ENCODE results near the gene CR1. TPM values are rescaled to one million over a fixed set of nuclear protein-coding genes. Genes with fewer than 3 reads are reported as not detected.
A peak's percentile ranks its signal among the peaks of the same experiment; 100 is the strongest.
"Not testable (repeated sequence)": the region's sequence is repeated elsewhere in the genome, so short reads cannot be mapped to it uniquely, and the experiment has no call there.

CR1 gene
- total RNA-seq, 2 experiments from 2014 or later = 0.02 to 0.05 TPM

- intact Hi-C loops (cut with DNase I, micrococcal nuclease); POLR2A ChIA-PET: not testable (repeated sequence)
Observed at GRCh38 chr1:207661420-207661819, 165.5 kb downstream of the CR1 start.

GRCh38 chr1:207666342-207666741 lies 170.4 kb downstream of the CR1 start:
- Mint-ChIP-seq H3K4me1 (no peaks in the 10 kb centered on the region), H3K4me3 (no peak overlapping the region), H3K9me3 (ENCODE audit: low read depth) (peaks cover 2% of the 10 kb centered on the region), H3K36me3 (ENCODE audit: low read depth) (peaks cover 1% of the 10 kb centered on the region), H3K27me3 (peaks cover 49% of the 10 kb centered on the region), H3K27ac (no peak overlapping the region)
- DNase-seq (no peak), ATAC-seq (no peak)
- POLR2A ChIA-PET = no interaction called here
- CTCF ChIA-PET = interaction anchor here (0.6 to 1.0 kb wide), 2 partner anchors 20 to 128 kb away, joined by 3 to 4 read pairs; no protein-coding TSS in a partner anchor
- intact Hi-C loops (cut with DNase I, micrococcal nuclease) = no loop called here

More at GRCh38 chr1:207661420-207661819, 165.5 kb downstream of the CR1 start:
- CTCF ChIA-PET; ATAC-seq; H3K4me3 Mint-ChIP-seq; DNase-seq; H3K4me1 Mint-ChIP-seq; H3K9me3 Mint-ChIP-seq (ENCODE audit: low read depth); H3K27ac Mint-ChIP-seq; H3K36me3 Mint-ChIP-seq (ENCODE audit: low read depth): not testable (repeated sequence)
- H3K27me3 Mint-ChIP-seq = peaks cover 20% of the 10 kb centered on the region

- ATAC-seq = no peak
- peaks cover 56% of the 10 kb centered on the region for H3K27me3 Mint-ChIP-seq
- H3K9me3 Mint-ChIP-seq (ENCODE audit: low read depth) = peaks cover 2% of the 10 kb centered on the region
- intact Hi-C loops (cut with DNase I, micrococcal nuclease) = loop anchor here in 1 of 2 experiments (5.0 kb wide), 1 partner anchor 587 kb away; no protein-coding TSS in a partner anchor
- no peak for DNase-seq
- POLR2A ChIA-PET = no interaction called here
- H3K4me1 Mint-ChIP-seq = peaks cover 5% of the 10 kb centered on the region
- H3K27ac Mint-ChIP-seq = no peak overlapping the region
- no peaks in the 10 kb centered on the region for H3K36me3 Mint-ChIP-seq (ENCODE audit: low read depth)
- H3K4me3 Mint-ChIP-seq = no peak overlapping the region
- CTCF ChIA-PET = no interaction called here
Observed at GRCh38 chr1:207669528-207670009, 173.6 kb downstream of the CR1 start.

- Mint-ChIP-seq H3K9me3 (ENCODE audit: low read depth) (peaks cover 2% of the 10 kb centered on the region), H3K27ac (no peak overlapping the region), H3K4me1 (peaks cover 5% of the 10 kb centered on the region), H3K27me3 (peaks cover 55% of the 10 kb centered on the region), H3K36me3 (ENCODE audit: low read depth) (no peaks in the 10 kb centered on the region), H3K4me3 (no peak overlapping the region)
- DNase-seq (no peak), ATAC-seq (no peak)
- intact Hi-C loops (cut with DNase I, micrococcal nuclease) = loop anchor here in 1 of 2 experiments (5.0 kb wide), 1 partner anchor 588 kb away; no protein-coding TSS in a partner anchor
- ChIA-PET CTCF (no interaction called here), POLR2A (no interaction called here)
Observed at GRCh38 chr1:207670192-207670591, 174.2 kb downstream of the CR1 start.

GRCh38 chr1:207670997-207671396 lies 175.0 kb downstream of the CR1 start:
- no peaks in the 10 kb centered on the region for H3K36me3 Mint-ChIP-seq (ENCODE audit: low read depth)
- no peak for DNase-seq
- H3K4me1 Mint-ChIP-seq = peaks cover 5% of the 10 kb centered on the region
- ChIA-PET POLR2A (interaction anchor here (0.7 kb wide), 1 partner anchor 610 kb away, joined by 3 read pairs; no protein-coding TSS in a partner anchor), CTCF (no interaction called here)
- peaks cover 2% of the 10 kb centered on the region for H3K9me3 Mint-ChIP-seq (ENCODE audit: low read depth)
- H3K27ac Mint-ChIP-seq = no peak overlapping the region
- H3K27me3 Mint-ChIP-seq = peaks cover 55% of the 10 kb centered on the region
- no peak for ATAC-seq
- intact Hi-C loops (cut with DNase I, micrococcal nuclease) = loop anchor here in 1 of 2 experiments (5.0 kb wide), 1 partner anchor 589 kb away; no protein-coding TSS in a partner anchor
- H3K4me3 Mint-ChIP-seq = no peak overlapping the region

- intact Hi-C loops (cut with DNase I, micrococcal nuclease) = loop anchor here in 1 of 2 experiments (5.0 kb wide), 1 partner anchor 590 kb away; no protein-coding TSS in a partner anchor
- Mint-ChIP-seq H3K27me3 (peaks cover 44% of the 10 kb centered on the region), H3K36me3 (ENCODE audit: low read depth) (no peaks in the 10 kb centered on the region), H3K27ac (no peak overlapping the region), H3K4me1 (peaks cover 5% of the 10 kb centered on the region), H3K9me3 (ENCODE audit: low read depth) (no peaks in the 10 kb centered on the region), H3K4me3 (no peak overlapping the region)
- CTCF ChIA-PET = interaction anchor here (0.6 to 2.3 kb wide), 5 partner anchors 10 to 588 kb away, joined by 3 to 7 read pairs (median 3); no protein-coding TSS in a partner anchor
- DNase-seq = peak; percentile 61
- POLR2A ChIA-PET = no interaction called here
- ATAC-seq = peak; percentile 61
Observed at GRCh38 chr1:207672522-207673130, 176.7 kb downstream of the CR1 start.

- no peak for DNase-seq
- H3K27me3 Mint-ChIP-seq = peaks cover 41% of the 10 kb centered on the region
Observed at GRCh38 chr1:207673399-207673798, 177.4 kb downstream of the CR1 start.

GRCh38 chr1:207676153-207676552 lies 180.2 kb downstream of the CR1 start:
- DNase-seq (no peak), ATAC-seq (no peak)
- intact Hi-C loops (cut with DNase I, micrococcal nuclease) = no loop called here
- no peak overlapping the region for H3K4me3 Mint-ChIP-seq
- ChIA-PET CTCF (no interaction called here), POLR2A (interaction anchor here (0.7 kb wide), 1 partner anchor 28 kb away, joined by 11 read pairs; no protein-coding TSS in a partner anchor)
- H3K36me3 Mint-ChIP-seq (ENCODE audit: low read depth) = no peaks in the 10 kb centered on the region
- H3K9me3 Mint-ChIP-seq (ENCODE audit: low read depth) = no peaks in the 10 kb centered on the region
- H3K27me3 Mint-ChIP-seq = peaks cover 26% of the 10 kb centered on the region
- H3K4me1 Mint-ChIP-seq = peaks cover 5% of the 10 kb centered on the region
- H3K27ac Mint-ChIP-seq = no peak overlapping the region

More at GRCh38 chr1:207673399-207673798, 177.4 kb downstream of the CR1 start:
- no peak overlapping the region for H3K4me3 Mint-ChIP-seq
- intact Hi-C loops (cut with DNase I, micrococcal nuclease) = loop anchor here in 1 of 2 experiments (5.0 kb wide), 1 partner anchor 591 kb away; no protein-coding TSS in a partner anchor
- ATAC-seq = peak; percentile 51
- no peak overlapping the region for H3K27ac Mint-ChIP-seq
- H3K36me3 Mint-ChIP-seq (ENCODE audit: low read depth) = no peaks in the 10 kb centered on the region
- peaks cover 5% of the 10 kb centered on the region for H3K4me1 Mint-ChIP-seq
- CTCF ChIA-PET = interaction anchor here (0.6 to 2.3 kb wide), 6 partner anchors 13 to 1877 kb away, joined by 3 to 7 read pairs (median 3); no protein-coding TSS in a partner anchor
- POLR2A ChIA-PET = no interaction called here
- H3K9me3 Mint-ChIP-seq (ENCODE audit: low read depth) = no peaks in the 10 kb centered on the region

- H3K27ac Mint-ChIP-seq; POLR2A ChIA-PET; ATAC-seq; H3K4me3 Mint-ChIP-seq; H3K27me3 Mint-ChIP-seq; H3K4me1 Mint-ChIP-seq; H3K36me3 Mint-ChIP-seq (ENCODE audit: low read depth); intact Hi-C loops (cut with DNase I, micrococcal nuclease); CTCF ChIA-PET; H3K9me3 Mint-ChIP-seq (ENCODE audit: low read depth); DNase-seq: not testable (repeated sequence)
Observed at GRCh38 chr1:207680590-207681388, 184.8 kb downstream of the CR1 start.

GRCh38 chr1:207682872-207683434 lies 187.0 kb downstream of the CR1 start:
- H3K27ac Mint-ChIP-seq; H3K4me3 Mint-ChIP-seq; H3K27me3 Mint-ChIP-seq; ATAC-seq; intact Hi-C loops (cut with DNase I, micrococcal nuclease); H3K4me1 Mint-ChIP-seq; DNase-seq; H3K9me3 Mint-ChIP-seq (ENCODE audit: low read depth); POLR2A ChIA-PET; H3K36me3 Mint-ChIP-seq (ENCODE audit: low read depth): not testable (repeated sequence)
- CTCF ChIA-PET = interaction anchor here (1.3 kb wide), 1 partner anchor 11 kb away, joined by 3 read pairs; no protein-coding TSS in a partner anchor

- H3K4me1 Mint-ChIP-seq; H3K27me3 Mint-ChIP-seq; H3K9me3 Mint-ChIP-seq (ENCODE audit: low read depth); intact Hi-C loops (cut with DNase I, micrococcal nuclease); H3K36me3 Mint-ChIP-seq (ENCODE audit: low read depth); CTCF ChIA-PET; H3K4me3 Mint-ChIP-seq; ATAC-seq; H3K27ac Mint-ChIP-seq; DNase-seq: not testable (repeated sequence)
- POLR2A ChIA-PET = interaction anchor here (0.6 kb wide), 1 partner anchor 524 kb away, joined by 3 read pairs; no protein-coding TSS in a partner anchor
Observed at GRCh38 chr1:207690551-207690950, 194.6 kb downstream of the CR1 start.
